Lung microvascular endothelial cell (primary cell): ENCODE measurements around the gene FRY. TPM values are rescaled to one million over a fixed set of nuclear protein-coding genes. Genes with fewer than 3 reads are reported as not detected.

Experiments
- DNase-seq, 2 donors: peaks; one replicate each; pipeline versions ENCODE4 v3.0.0 to v3.0.0-alpha.2; 2010; ENCODE audit warnings: low read depth in 2 of 2
- total RNA-seq: library from RNA; depleted of rRNA; stranded (reverse); fragments of >200 nt; gene quantifications from 2 replicates; pipeline ENCODE4 v1.2.1, GENCODE V29; 2014

The FRY gene
- total RNA-seq, 1 donor from 2014 or later, result 156 TPM

DNA sequence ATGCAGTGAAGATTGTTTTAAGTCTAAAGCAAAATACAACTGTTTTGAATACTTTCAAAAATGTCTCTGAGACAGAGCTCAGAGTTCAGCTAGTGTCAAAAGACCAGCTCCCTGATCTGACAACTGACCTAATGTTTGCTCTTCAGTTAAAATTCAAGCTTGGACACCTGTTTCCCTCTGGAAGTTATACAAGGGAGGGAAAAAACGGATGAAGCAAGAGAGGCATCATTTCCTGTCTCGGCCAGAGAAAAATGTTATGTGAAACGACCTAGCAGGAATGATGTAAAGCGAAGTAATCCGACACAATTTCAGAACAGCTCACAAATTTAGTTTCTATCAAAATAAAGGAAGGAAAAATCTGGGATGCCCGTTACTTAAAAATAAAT, 224.1 kb downstream of the FRY start:
- peak; percentile 72 to 73 for DNase-seq

DNA sequence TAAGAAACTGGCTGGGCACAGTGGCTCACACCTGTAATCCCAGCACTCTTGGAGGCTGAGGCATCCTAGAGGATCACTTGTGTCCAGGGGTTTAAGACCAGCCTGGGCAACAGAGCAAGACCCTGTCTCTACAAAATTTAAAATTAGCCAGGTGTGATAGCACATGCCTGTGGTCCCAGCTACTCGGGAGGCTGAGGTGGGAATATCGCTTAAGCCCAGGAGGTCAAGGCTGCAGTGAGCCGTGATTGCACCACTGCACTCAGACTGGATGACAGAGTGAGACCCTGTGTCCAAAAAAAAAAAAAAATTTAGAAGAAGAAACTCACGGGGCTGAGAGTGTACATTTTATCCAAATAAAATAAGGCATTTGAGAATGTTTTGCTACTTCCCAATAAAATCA, 224.7 kb downstream of the FRY start:
- DNase-seq, result no peak

DNA sequence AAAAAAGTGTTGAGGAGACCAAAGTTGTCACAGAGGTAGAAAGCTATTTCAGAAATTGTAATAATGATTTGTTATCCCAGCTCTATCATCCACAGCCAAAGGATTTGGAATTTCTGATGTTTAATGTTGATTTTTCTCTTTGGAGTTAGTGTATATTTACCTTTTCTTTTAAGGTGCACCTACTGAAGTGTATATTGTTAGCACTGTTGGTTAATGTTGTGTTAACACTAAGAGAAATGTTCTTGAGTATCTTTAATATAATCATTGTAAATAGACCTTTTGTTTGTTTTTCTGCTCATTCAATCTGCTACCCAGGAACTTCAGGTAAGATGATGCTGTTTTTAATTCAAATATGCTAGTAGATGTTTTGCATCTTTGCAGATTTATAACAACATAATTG, 226.1 kb downstream of the FRY start:
- DNase-seq, result no peak

DNA sequence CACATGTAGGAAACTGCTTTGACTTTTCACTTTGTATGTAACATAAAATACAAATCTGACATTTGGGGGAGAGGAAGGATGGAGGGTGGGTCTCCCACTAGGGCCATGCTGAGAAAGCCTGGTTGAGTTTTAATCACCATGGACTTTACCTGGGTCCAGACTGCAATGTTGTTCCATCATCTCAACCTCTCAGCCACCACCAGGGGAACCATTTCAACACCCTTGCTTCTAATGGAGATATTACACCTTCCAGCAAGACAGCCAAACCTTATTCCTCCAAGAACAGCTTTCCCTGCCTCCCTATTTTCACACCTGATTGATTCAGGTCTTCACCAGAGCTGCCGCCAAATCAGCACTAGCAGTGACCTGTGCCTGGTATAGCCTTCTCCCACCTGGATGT, 227.5 kb downstream of the FRY start:
- no peak for DNase-seq

DNA sequence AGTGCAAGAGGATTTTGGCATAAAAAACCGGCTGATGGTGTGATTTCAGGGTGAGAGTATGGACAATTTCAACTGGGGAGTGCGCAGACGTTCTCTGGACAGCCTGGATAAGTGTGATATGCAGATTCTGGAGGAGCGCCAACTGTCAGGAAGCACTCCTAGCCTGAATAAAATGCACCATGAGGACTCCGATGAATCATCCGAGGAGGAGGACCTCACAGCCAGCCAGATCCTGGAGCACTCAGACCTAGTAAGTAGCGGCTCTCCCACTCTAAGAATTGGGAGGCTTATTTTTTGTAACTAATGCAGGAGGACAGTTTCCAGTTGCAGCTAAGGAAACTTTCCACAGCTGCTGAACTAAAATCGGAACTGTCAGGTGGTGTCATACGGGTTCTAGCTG, 230.0 kb downstream of the FRY start:
- peak; percentile 95 to 99 for DNase-seq

DNA sequence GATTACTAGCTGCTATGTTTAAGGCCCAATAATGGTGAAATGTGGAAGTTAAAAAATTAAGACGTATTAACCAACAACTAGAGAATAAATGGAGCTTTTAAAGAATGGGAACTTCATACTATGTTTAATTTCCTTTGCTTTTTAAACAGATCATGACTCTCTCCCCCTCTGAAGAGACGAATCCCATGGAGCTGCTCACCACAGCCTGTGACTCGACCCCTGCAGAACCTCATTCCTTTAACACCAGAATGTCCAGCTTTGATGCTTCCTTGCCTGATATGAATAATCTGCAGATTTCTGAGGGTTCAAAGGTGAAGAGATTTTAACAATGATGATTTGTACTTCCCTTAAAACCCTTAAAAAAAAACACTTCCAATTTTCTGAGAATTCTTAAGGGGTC, 230.6 kb downstream of the FRY start:
- DNase-seq, result peak; percentile 13 to 23

DNA sequence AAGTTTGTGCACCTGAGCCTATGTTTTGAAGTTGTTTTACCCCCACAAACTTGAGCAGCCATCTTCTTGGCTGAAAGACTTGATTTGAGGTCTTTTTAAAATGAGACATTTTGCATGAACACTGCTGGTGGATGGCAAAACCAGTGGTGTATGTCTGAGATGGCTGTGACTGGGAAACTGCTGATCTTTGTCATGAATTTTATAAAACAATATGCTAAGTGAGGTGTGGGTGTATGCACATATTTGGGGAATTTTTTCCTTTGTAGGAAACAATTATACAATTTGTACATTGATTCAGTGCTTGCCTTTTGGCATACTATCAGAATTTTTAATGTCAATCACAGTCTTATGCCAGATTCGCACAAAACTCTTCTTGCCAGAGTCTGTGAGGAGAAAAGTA, 231.0 kb downstream of the FRY start:
- DNase-seq, result peak in 1 of 2 donors; percentile 53

DNA sequence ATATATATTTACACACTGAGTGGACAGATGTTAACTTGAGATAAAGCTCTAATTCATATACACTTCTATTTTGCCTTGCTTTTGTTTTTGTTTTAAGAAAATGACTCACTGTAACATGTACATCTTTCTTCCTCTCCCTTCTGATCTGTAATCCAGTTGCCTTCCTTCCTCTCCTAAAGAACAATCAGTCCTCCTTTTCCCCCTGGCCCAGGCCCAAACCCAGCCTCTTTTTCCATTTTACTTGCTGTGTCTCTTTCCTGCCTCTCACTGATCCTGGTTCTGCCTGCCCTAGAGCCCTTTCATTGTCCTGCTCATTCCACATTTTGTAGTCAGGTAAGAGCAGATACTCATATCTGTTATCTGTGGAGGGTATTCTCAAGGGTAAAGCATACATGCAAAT, 232.8 kb downstream of the FRY start:
- peak; percentile 94 to 96 for DNase-seq

DNA sequence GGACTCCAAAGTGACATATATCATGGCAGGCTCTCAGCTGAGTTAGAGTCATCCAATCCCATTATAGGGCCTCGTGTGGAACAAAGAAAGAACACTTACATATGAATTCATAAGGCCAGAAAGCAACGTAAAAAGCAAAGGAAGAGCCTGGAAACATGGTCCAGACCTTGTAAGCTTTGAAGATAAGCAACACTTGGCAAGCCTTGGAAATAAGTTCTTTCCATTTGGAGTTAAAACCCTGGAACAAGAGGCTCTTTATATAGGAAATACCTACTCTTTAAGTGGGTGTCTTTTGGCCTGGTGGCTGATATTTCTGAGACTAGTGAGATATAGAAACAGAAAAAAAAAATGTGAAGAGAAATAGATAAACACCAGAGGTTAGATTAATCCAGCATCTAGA, 234.2 kb downstream of the FRY start:
- DNase-seq, result no peak

DNA sequence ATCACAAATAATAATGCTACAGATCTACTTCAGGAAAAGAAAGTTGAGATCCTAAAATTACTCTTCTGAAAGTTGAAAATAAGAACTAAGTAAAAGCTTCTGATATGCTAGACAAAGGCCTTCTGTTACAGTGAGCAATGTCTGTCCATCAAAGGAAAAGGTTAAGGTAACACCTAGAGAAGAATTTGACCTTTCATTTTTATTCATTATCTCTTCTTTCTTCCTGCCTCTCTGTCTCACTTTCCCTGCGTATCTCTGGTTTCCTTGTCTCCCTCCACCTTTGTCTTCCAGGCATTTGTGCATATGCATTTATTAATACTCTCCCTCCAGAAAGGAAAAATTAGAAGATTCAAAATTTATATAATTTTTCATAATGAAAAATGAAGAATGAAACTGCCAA, 234.6 kb downstream of the FRY start:
- DNase-seq, result no peak

DNA sequence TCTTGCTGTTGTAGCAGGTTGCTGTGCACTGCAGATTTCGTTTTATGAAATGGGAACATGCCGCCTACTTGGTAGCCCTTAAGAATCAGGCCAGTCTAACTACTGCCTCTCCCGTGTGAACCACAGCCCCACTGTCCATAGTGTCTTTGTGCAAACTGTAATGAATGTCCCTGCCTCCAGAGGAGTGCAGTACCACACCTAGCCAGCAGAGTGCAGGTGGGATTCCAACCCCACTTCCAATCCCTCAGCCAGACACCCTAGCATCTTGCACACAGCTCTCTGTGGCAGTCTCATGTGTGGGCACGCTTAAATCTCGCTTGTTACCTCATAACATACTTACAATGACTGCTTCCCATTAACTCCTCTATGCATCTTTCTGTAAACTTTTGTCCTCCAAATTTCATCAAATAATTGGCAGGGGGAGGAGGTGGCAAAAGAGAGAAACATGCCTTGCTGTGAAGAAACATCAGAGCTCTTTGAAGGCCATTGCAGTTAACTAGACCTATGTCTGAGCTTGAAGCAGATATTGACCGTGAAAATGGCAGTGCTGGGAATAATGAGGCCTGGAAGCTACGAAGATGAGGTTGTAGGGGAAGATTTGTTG, 236.4 kb downstream of the FRY start:
- DNase-seq, result no peak

DNA sequence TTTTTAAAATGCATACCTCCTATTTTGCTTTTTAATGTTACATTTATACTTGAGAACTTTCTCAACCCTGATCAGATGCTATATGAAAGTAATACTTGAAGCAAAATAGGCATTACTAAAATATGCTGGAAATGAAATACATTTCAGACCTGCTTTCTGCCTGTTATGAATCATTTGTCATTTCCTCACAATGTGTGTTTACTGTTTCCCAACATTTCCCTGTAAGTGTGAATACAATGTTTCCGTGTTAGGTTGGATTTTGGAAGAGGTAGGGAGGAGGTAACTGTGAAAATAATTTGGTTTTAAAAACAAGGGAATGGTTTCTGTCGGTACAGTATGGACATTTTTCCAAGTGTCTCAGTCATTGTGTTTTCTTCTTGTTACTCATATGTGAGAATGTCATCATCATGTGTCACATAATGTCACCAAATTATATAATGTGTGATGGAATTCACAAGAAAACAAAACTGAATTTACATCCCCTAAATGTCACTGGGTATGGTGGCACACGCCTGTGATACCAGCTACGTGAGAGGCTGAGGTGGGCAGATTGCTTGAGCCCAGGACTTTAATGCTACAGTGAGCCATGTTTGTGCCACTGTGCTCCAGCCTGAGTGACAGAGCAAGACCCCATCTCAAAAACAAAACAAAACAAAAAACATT, 240.6 kb downstream of the FRY start:
- peak; percentile 62 to 77 for DNase-seq

DNA sequence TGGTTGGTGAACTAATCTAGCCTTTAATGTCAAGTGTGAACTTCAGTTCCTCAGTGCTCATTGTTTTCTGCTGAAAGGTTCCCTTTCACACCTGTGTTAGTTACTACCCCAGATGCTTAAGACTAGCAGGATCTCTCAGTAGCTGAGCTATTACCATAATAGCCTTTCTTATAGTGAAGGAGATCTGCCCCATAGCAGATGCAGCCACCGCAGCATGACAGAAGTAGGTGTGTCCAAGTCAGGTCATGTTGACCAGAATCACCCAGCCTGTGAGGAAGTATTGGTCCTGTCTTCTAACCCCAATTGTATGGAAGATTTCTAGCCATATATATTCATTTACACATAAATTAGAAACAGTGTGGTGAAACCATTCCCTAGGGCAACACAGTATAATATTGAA, 246.3 kb downstream of the FRY start:
- no peak for DNase-seq

DNA sequence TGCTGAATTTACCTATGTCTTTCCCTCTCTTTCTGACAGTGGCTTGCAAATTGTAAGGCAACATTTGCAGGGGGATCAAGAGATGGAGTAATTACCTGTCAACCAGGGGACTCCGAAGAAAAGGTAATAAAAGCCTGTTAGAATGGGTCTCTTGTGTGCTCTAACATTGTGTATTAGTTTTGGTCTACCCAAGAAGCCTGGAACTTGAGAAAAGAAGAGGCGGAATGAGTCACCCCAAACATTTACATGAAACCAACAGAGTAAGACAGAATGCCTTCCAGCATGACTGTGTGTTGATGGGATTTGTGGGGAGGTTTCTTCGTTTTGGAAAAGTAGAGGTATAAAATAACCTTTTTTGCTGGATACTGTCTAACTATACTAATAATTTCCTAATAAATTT, 246.9 kb downstream of the FRY start:
- DNase-seq, result no peak

DNA sequence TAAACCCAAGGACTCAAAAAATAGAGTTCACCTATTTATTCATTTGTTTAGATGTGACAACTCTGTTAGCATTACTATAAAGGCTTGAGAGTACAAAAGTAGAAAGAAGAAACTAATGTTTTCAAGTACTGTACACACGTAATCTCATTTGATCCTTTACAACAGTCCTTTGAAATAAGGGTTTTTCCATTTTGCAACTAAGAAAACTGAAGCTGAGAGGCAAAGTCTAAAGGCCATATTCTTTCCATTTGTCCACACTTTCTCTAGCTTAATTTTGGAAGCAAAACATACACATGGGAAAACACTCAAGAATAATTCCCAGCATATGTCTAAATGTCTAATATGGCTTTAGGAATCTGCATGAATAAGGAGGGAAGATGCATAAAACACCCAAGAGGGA, 249.5 kb downstream of the FRY start:
- DNase-seq, result no peak

DNA sequence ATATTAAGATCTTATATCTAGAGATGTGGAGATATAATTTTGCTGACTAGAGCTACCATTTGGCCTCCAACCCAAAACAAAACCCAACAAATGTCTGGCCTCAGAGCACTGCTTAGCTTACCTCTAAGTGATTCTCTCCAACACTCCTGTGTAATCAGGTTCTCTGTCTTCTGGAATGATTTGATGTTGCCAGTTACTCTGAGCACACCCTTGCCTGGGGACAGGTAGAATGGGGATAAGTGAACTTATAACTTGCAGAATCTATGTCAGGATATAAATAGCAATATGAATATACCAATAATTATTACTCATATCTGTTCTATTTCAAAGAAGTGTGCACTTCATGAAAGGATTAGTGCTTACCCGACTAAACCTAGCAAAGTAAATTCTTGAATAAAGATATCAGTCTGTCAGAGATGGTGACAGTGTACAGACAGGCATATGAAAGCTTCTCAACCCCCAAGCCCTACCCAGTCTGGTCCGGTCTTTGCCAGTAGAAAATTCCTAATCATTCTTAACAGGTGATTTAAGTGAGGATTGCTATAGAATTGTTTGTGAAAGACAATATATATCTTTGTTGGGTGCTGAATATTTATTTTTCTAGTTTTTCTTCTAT, 250.6 kb downstream of the FRY start:
- DNase-seq, result no peak

DNA sequence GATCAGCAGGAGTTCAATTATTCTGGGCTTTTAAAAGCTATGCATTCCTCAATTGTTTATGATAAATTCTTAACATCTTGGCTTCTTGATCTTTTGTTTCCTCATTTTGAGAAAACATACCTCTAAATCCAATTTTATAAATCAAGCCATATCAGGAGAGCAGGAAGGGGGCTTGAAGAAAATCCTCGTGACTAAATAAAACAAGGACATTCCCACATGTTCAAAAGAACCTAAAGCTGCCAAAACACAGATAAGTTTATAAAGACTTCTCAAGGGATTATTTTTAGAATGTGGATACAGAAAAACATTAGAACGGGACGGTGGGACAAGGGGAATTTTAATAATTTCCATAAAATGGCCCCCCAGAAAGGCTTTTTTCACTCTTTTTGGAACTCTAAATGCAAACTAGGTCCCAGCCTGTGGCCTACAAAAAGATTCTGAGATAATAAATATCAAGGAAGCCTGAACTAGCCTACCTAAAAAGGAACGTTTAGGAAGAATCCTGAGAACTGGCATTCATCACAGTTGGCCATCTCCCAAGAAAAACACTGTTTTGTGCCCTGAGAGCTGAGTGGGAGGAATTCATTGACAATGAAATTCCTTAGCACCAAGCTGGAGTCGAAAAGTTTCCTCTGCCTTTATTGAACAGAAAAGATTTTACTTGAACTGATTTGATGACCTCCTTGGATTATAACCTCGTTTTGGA, 253.5 kb downstream of the FRY start:
- DNase-seq, result peak; percentile 58 to 92

DNA sequence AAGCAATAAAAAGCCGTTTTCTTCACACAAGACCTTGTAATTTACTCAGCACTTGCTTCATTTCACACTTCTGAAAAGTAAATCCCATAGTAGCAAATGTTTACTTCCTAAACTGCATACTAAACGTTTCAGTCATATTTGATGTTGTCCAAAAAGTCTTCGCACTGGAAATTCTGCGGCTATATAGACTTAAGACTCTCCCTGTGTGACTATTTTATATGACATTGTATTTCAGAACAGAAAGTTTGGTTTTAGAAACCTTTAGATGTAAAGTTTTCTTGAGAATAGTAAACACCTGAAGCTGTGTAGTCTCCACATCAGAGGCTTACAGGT, 254.0 kb downstream of the FRY start:
- no peak for DNase-seq

DNA sequence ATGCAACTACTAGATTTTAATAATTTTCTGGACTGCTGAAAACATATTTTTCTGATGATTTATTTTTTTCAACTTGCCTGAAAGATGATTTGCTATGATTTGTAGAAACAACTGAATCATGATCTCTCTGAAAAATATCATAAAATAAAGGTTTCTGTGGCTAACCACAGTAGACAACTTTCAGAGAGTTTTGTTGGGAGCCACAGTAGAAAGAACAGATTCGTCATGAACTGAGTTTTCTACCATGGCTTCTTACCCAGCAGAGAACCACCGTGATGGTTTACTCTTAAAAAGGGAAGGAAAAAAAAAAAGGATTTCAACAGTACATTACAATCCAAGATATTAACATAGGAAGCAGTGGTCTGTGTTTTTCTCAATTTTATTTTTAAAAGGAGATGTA, 265.6 kb downstream of the FRY start:
- no peak for DNase-seq

DNA sequence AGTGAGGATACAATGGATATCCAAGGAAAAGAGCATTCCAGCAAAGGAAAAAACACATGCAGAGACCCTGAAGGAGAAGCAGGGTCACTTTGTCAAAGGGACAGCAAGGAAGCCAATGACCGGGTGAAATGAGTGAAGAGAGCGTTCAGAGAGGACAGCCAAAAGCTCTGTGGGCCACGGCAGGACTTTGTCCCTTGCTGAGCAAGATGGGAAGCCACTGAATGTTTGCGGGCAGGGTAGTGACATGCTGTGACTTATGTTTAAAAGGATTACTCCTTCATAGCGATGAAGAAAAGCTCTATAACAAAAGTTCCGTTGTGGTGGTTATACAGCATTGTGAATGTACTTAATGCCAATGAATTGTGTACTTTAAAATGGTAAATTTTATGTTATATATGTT, 267.1 kb downstream of the FRY start:
- DNase-seq, result no peak

DNA sequence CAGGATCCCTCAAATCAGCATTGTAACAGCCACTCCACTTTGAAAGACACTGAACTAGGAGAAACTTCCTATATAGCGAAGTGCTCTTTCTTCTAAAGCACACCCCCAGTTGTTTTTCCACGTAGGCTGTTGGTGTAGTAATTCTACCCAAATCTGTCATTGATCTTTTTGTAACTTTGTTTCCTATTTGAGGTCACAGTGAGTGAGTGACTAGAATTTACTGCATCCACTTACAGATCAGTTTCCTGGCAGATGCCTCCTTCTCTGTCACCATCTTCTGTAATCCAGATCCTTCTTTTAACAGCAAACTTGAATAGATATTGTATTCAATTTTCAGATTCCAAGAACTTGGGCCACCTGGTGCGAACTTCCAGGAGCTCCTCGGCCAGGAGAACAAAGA, 268.3 kb downstream of the FRY start:
- no peak for DNase-seq

DNA sequence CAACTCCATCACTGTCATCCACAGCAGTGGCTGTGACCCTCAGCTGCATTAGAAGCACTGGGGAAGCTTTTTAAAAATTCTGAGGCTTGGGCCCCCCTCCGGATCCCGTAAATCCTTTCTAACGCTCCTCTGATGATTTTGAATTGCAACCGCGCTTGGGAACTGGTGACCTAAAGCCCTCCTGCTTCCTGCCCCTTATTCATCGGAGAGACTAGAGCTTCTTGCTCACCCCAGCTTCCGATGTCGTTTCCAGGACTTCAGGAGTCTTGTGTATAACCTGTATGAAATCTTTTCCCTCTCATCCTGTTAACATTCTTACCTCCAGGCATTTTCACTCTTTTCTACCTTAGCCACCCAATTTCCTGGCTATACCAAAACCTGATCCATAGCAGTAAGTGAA, 268.8 kb downstream of the FRY start:
- peak in 1 of 2 donors; percentile 67 for DNase-seq

DNA sequence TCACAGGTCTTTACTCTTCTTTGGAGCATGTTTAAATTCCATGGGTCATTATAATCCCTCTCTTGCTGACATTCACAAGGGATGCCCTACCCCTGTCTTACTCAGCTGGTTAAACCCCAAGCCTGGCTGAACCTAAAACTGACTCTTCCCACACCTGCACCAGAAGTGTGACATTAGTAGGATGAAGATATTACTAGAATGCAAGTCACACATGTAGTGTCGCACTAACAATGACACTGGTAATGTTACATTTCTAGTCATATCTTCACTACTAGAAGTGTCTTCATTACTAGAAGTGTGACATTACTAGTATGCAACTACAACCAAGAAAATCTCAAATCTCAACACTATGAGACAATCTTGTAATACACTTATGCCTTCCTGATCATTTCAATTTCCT, 269.3 kb downstream of the FRY start:
- no peak for DNase-seq
